HepG2 (cell line): Measurements from ENCODE around the gene VPS18. TPM values are rescaled to one million over a fixed set of nuclear protein-coding genes. Genes with fewer than 3 reads are reported as not detected.

Source experiments
- ATAC-seq: fragments of 200-7000 bp; cut with Tn5 transposase; 3 replicates; pipeline ENCODE4 v1.9.1; 2020; ENCODE audit warnings: mild to moderate bottlenecking, moderate library complexity
- BruUV-seq: library from RNA; stranded (reverse); fragments of 400-500 nt; replicated peaks from 2 replicates; lab custom pipeline; 2021; lab: Mats Ljungman, UMichigan
- CTCF ChIA-PET: fragments of 300-600 bp; formaldehyde crosslinking; extraction: SDS; loops from one replicate; lab custom pipeline; 2021; ENCODE audit warnings: low total read pairs, inconsistent platforms, low intra/inter-chr PET ratio; lab: Yijun Ruan, JAX
- POLR2A ChIA-PET: fragments of 350-600 bp; sonication (Branson Sonifier 250); formaldehyde crosslinking; loops from one replicate; lab custom pipeline; 2020; ENCODE audit warnings: antibody characterized with exemption, inconsistent platforms; lab: Yijun Ruan, JAX
- DNase-seq: peaks from one replicate; pipeline ENCODE4 v3.0.0-alpha.2; 2015; ENCODE audit warnings: low spot score
- FAIRE-seq: peaks from 3 replicates; lab custom pipeline; 2011; peaks lifted over from hg19 to GRCh38; lab: Jason Lieb, UNC
- H2AFZ ChIP-seq: one replicate; pipeline ENCODE4 v1.6.1; 2011; ENCODE audit warnings: low read length, inconsistent platforms
- H3K27ac ChIP-seq: fragments of 300-600 bp; 3 replicates; pipeline ENCODE4 v1.8.0; 2011; ENCODE audit warnings: mixed run types, mild to moderate bottlenecking, mixed read lengths, low read length, inconsistent platforms; ENCODE audit not compliant: insufficient read depth; ENCODE audit errors: extremely low read length
- H3K27me3 ChIP-seq, 2 experiments: fragments of 200-600 bp in 1 of 2; 2 replicates in 1 of 2; 3 replicates in 1 of 2; pipeline versions ENCODE4 v1.6.0 to v1.8.0; 2011; ENCODE audit warnings: low read length in 2 of 2, mild to moderate bottlenecking in 2 of 2, moderate library complexity in 2 of 2, inconsistent platforms in 1 of 2; ENCODE audit not compliant: insufficient read depth in 2 of 2, control insufficient read depth in 1 of 2
- H3K36me3 ChIP-seq, 2 experiments: fragments of 200-600 bp in 1 of 2; replicated peaks in 1 of 2; 2 replicates in 1 of 2; 3 replicates in 1 of 2; pipeline versions ENCODE4 v1.5.1 to v1.8.0; 2011; ENCODE audit warnings: low read length in 2 of 2, inconsistent platforms in 1 of 2; ENCODE audit not compliant: insufficient read depth in 2 of 2, control insufficient read depth in 1 of 2
- H3K4me1 ChIP-seq: 2 replicates; pipeline ENCODE4 v1.5.1; 2012; ENCODE audit warnings: low read length, inconsistent platforms; ENCODE audit not compliant: insufficient read depth
- H3K4me2 ChIP-seq: 2 replicates; pipeline ENCODE4 v1.6.0; 2011; ENCODE audit warnings: low read depth, low read length, inconsistent platforms
- H3K4me3 ChIP-seq, 3 experiments: fragments of 200-600 bp in 1 of 3; sonication (generic), shearing (Covaris generic) in 1 of 3; replicated peaks in 1 of 3; 2 replicates each; pipeline ENCODE4 v1.5.1; 2011 to 2016; ENCODE audit warnings: low read length in 3 of 3, inconsistent platforms in 2 of 3, low read depth in 2 of 3, mild to moderate bottlenecking in 2 of 3, control low read depth in 1 of 3, mixed read lengths in 1 of 3; ENCODE audit not compliant: insufficient read depth in 1 of 3
- H3K79me2 ChIP-seq: one replicate; pipeline ENCODE4 v1.6.1; 2011; ENCODE audit warnings: low read length, inconsistent platforms; ENCODE audit not compliant: insufficient read depth
- H3K9ac ChIP-seq: 2 replicates; pipeline ENCODE4 v1.6.0; 2011; ENCODE audit warnings: mild to moderate bottlenecking, low read depth, low read length, inconsistent platforms; ENCODE audit not compliant: insufficient read depth
- H3K9me3 ChIP-seq: 2 replicates; pipeline ENCODE4 v1.5.1; 2012; ENCODE audit warnings: mild to moderate bottlenecking, low read length
- H4K20me1 ChIP-seq: 2 replicates; pipeline ENCODE4 v1.6.0; 2011; ENCODE audit warnings: inconsistent platforms, mild to moderate bottlenecking, low read length, moderate library complexity; ENCODE audit not compliant: insufficient read depth
- BRF2 ChIP-seq: sonication (generic); formaldehyde crosslinking; IDR thresholded peaks from 2 replicates; pipeline ENCODE4 v1.8.1; 2022; ENCODE audit warnings: mild to moderate bottlenecking, missing genetic modification reagents
- KIAA2018 ChIP-seq: sonication (generic); formaldehyde crosslinking; IDR thresholded peaks from 2 replicates; pipeline ENCODE4 v1.5.0; 2020; ENCODE audit warnings: mild to moderate bottlenecking, missing genetic modification reagents, borderline replicate concordance
- NFE2L2 ChIP-seq: fragments of 150-350 bp; IDR thresholded peaks from 2 replicates; pipeline ENCODE4 v1.6.1; 2014; ENCODE audit warnings: low read length
- USF2 ChIP-seq, 2 experiments: sonication (generic) in 1 of 2; formaldehyde crosslinking in 1 of 2; IDR thresholded peaks; 2 replicates each; pipeline versions ENCODE4 v1.5.1 to v1.6.1; 2011 to 2020; ENCODE audit warnings: borderline replicate concordance in 1 of 2, low read depth in 1 of 2, low read length in 1 of 2, mild to moderate bottlenecking in 1 of 2, missing genetic modification reagents in 1 of 2, moderate library complexity in 1 of 2
- ZHX1 ChIP-seq: sonication (generic); formaldehyde crosslinking; IDR thresholded peaks from 2 replicates; pipeline ENCODE4 v1.8.1; 2022; ENCODE audit warnings: low read depth, mild to moderate bottlenecking, missing genetic modification reagents
- ZNF501 ChIP-seq: sonication (generic); formaldehyde crosslinking; IDR thresholded peaks from 2 replicates; pipeline ENCODE4 v1.5.1; 2020; ENCODE audit warnings: mild to moderate bottlenecking, moderate library complexity, missing genetic modification reagents
- ZNF510 ChIP-seq: sonication (generic); formaldehyde crosslinking; IDR thresholded peaks from 2 replicates; pipeline ENCODE4 v1.4.0; 2020; ENCODE audit warnings: low read depth, mild to moderate bottlenecking, missing genetic modification reagents
- ZNF567 ChIP-seq: sonication (generic); formaldehyde crosslinking; IDR thresholded peaks from 2 replicates; pipeline ENCODE4 v1.8.1; 2023; ENCODE audit warnings: mild to moderate bottlenecking, missing genetic modification reagents, borderline replicate concordance
- ZNF713 ChIP-seq: sonication (generic); formaldehyde crosslinking; IDR thresholded peaks from 2 replicates; pipeline ENCODE4 v1.4.0; 2020; ENCODE audit warnings: mild to moderate bottlenecking, missing genetic modification reagents
- WGBS: methylation state at CpG from one replicate; pipeline ENCODE4 v1.1.6; 2017; ENCODE audit warnings: low lambda C conversion rate; 5-methylcytosine and 5-hydroxymethylcytosine counted together
- in situ Hi-C: cut with HindIII; loops from 2 replicates; pipeline ENCODE4 v1.10.0; 2017; ENCODE audit warnings: low pct_unique_long_range_greater_than_20kb; ENCODE audit not compliant: extremely low pct_ligation_motif_present
- intact Hi-C: fragments of 100-400 bp; cut with micrococcal nuclease; formaldehyde crosslinking; loops from one replicate; pipeline ENCODE4 v1.10.0; 2022; ENCODE audit not compliant: unreplicated experiment
- polyA plus RNA-seq, 8 experiments: library from polyadenylated mRNA; depleted of rRNA in 3 of 8; stranded (reverse) in 7 of 8; unstranded in 1 of 8; fragments of >200 nt; fragmentation: Illumina TruSeq in 4 of 8; extraction: Trizol in 4 of 8; gene quantifications; 2 replicates each; pipeline versions ENCODE4 v1.2.1 to v1.2.3, GENCODE V29; 2011 to 2016; ENCODE audit warnings: low read depth in 4 of 8, missing spikeins in 1 of 8, mixed read lengths in 1 of 8; ENCODE audit not compliant: insufficient read depth in 1 of 8
- total RNA-seq, 5 experiments: library from RNA; depleted of rRNA; stranded (reverse); fragments of >200 nt; fragmentation: Illumina TruSeq; extraction: Trizol; gene quantifications; 2 replicates each; pipeline ENCODE4 v1.2.3, GENCODE V29; 2016; ENCODE audit warnings: low read depth in 1 of 5

Gene VPS18
- total and polyA plus RNA-seq, 2 of the 13 experiments (the other 11 are each of a cell fraction or from before 2014, with no cell fraction given): 5.8 to 17.0 TPM

- CTCF ChIA-PET: no interaction called here
- Histone ChIP-seq H3K4me1 (peaks cover 78% of the 10 kb centered on the region), H2AFZ (no peak overlapping the region), H3K36me3 (no peaks in the 10 kb centered on the region), H4K20me1 (no peaks in the 10 kb centered on the region), H3K27ac (no peak overlapping the region), H3K27me3 (peaks cover 3 to 67% of the 10 kb centered on the region in 2 experiments; a peak in 4 of 5 replicates), H3K4me2 (no peak overlapping the region), H3K9me3 (no peaks in the 10 kb centered on the region), H3K9ac (no peak overlapping the region), H3K4me3 (no peak overlapping the region), H3K79me2 (no peaks in the 10 kb centered on the region)
- DNase-seq (no peak), FAIRE-seq (no peak), ATAC-seq (no peak)
- WGBS: 37% methylated on average over 3 of the region's 9 CpGs
- no TSS peak for BruUV-seq
- intact Hi-C loops: no loop called here
- in situ Hi-C loops: no loop called here
- POLR2A ChIA-PET: no interaction called here
- TF ChIP-seq ZHX1 (CRISPR knock-in tag) (no peak), BRF2 (CRISPR knock-in tag) (no peak), ZNF501 (no peak), ZNF713 (CRISPR knock-in tag) (no peak), NFE2L2 (no peak), KIAA2018 (CRISPR knock-in tag) (no peak), ZNF567 (no peak), ZNF510 (CRISPR knock-in tag) (no peak), USF2 (IDR thresholded peaks at IDR 0.05; ENCODE audit: low read depth, low read length) (no peak), USF2 (CRISPR knock-in tag; IDR thresholded peaks at IDR 0.05; ENCODE audit: borderline replicate concordance) (no peak)
Measured at GRCh38 chr15:40923551-40923950, 29.3 kb downstream of the VPS18 start.
